GM13977 (cell line): ENCODE measurements around the gene CCNL2.

ENCODE experiments used
- DNase-seq: peaks from one replicate; pipeline ENCODE4 v3.0.0; 2012; ENCODE audit warnings: low spot score
- in situ Hi-C: fragments of 300-500 bp; cut with MboI; formaldehyde crosslinking; loops from one replicate; pipeline ENCODE4 v1.12.0; 2022; ENCODE audit warnings: low sequenced_read_pairs, low pct_unique_long_range_greater_than_20kb, mixed read lengths, inconsistent platforms; ENCODE audit not compliant: unreplicated experiment
- TF ChIP-seq, protein P1 (sequence below): IDR thresholded peaks from 2 replicates; pipeline ENCODE4 v1.5.1; 2012; ENCODE audit warnings: mild to moderate bottlenecking, control low read depth; ENCODE audit not compliant: insufficient read depth; ENCODE audit errors: extremely low read depth, missing control alignments

Gene CCNL2

DNA sequence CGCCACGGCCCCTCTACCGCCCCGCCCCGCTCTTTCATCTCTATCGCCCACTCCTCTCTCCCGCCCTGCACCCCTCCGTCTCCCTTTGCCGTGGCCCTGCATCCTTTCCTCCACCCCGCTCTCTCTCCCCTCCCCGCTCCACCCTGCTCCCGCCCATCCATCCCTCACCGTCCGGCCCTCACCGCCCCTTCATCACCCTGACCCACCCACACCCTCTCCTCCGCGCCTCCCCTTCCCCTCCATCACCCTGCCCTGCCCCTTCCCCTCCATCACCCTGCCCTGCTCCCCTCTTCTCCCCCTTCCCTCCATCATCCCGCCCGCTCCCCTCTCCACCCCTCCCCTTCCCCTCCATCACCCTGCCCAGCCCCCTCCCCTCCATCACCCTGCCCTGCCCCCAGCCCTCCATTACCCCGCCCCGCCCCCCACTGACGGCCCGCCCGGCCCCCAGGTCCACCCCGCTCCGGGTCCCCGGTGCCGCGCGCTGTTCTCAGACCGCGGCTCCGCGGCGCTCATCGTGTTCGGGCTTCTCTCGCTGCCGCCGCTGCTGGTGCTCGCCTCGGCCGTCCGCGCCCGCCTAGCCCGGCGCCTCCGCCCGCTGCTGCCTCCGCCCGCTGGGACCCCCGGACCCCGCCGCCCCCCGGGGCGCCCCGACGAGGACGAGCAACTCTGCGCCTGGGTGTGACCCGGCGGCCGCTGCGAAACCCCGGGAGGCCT lies 28.1 kb upstream of the CCNL2 start:
- TF ChIP-seq, protein P1, sequence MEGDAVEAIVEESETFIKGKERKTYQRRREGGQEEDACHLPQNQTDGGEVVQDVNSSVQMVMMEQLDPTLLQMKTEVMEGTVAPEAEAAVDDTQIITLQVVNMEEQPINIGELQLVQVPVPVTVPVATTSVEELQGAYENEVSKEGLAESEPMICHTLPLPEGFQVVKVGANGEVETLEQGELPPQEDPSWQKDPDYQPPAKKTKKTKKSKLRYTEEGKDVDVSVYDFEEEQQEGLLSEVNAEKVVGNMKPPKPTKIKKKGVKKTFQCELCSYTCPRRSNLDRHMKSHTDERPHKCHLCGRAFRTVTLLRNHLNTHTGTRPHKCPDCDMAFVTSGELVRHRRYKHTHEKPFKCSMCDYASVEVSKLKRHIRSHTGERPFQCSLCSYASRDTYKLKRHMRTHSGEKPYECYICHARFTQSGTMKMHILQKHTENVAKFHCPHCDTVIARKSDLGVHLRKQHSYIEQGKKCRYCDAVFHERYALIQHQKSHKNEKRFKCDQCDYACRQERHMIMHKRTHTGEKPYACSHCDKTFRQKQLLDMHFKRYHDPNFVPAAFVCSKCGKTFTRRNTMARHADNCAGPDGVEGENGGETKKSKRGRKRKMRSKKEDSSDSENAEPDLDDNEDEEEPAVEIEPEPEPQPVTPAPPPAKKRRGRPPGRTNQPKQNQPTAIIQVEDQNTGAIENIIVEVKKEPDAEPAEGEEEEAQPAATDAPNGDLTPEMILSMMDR = no peak
- peak; percentile 62 for DNase-seq
- in situ Hi-C loops = no loop called here

DNA sequence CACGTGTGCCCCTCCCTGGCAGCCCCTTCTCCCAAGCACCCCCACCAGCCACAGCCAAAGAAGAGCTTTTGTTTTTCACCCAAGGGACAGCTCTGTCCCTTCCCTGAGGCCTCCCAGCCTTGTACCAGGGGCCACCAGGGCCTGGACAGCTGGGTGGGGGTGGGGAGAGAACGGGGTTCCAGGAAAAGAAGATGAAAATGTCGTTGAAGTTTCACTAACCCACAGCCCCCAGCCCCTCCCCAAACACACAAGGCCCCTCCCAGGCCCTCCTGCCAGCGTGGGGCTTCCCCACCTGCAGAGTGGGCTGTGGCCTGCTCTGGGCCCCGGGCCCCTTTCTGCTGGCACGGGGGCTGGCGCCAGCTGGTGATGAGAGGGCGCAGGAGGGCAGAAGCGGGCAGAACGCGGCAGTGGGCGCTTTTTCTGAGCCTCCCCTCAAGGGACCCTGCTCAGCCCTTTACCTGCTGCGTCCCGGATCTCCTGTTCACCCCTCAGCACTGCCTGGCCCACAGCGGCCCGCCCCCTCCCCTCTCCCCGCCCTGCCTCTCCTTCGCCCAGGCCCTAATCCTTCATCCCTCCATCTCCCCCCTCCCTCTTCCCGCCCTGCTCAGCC lies 27.5 kb upstream of the CCNL2 start:
- in situ Hi-C loops = no loop called here
- peak; percentile 44 for DNase-seq
- TF ChIP-seq, protein P1 = no peak

DNA sequence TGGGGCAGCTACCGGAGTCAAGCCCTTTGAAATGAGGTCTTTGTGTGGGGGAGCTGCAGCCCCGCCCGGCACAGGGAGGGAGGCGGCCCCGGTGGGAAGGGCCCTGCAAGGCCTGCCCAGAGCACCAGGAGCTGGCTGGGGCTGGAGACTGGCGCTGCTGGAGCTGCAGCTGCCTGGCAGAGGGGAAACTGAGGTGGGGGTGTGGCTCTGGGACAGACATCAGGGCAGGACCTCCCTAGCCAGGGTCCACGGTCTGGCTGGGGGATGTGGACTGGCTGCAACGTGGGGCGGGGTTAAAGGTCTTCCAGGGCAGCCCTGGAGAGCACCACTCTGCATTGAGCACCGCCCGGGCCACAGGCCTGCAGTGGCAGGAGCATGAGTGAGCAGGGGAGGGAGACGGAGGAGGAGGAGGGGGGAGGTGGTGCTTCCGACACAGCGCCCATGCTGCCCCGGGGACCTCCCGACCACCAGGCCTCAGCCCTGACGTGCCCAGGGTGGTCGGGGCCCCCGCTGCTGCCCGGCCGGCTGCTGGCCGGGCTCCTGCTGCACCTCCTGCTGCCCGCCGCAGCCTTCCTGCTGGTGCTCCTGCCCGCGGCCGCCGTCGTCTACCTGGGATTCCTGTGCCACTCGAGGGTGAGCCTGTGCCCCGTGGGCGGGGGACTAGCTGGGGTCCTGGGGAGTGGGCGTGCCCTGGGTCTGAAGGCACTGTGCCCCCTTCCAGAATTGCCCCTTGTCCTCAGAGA lies 26.8 kb upstream of the CCNL2 start:
- DNase-seq = no peak
- TF ChIP-seq, protein P1 = no peak
- in situ Hi-C loops = no loop called here

DNA sequence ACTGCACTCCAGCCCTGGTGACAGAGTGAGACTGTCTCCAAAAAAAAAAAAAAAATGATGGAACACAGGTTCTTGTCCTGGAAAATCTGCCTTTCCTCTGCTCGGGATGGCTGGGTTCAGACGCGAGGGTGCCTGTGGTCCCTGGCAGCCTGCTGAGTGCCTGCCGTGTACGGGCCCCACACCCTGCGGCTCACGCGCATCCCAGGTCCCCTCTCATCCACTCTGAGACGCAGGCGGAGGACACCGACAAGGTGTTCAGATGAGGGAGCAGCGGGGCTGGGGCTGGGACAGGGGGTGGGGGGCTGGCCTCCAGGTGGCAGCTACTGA lies 26.3 kb upstream of the CCNL2 start:
- TF ChIP-seq, protein P1 = no peak
- in situ Hi-C loops = no loop called here
- no peak for DNase-seq

DNA sequence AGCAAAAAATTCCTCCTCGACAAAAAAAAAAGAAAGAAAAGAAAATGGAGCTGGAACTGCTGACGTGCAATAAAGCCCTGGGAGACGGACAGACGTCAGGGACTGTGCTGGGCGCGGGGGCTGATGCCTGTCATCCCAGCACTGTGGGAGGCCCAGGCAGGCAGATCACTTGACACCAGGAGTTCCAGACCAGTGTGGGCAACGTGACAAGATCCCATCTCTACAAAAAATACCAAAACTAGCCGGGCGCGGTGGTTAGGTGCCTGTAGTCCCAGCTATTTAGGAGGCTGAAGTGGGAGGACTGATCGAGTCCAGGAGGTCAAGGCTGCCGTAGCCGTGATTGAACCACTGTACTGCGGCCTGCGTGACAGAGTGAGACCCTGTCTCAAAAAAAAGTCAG lies 25.6 kb upstream of the CCNL2 start:
- TF ChIP-seq, protein P1 = no peak
- no peak for DNase-seq
- in situ Hi-C loops = no loop called here

DNA sequence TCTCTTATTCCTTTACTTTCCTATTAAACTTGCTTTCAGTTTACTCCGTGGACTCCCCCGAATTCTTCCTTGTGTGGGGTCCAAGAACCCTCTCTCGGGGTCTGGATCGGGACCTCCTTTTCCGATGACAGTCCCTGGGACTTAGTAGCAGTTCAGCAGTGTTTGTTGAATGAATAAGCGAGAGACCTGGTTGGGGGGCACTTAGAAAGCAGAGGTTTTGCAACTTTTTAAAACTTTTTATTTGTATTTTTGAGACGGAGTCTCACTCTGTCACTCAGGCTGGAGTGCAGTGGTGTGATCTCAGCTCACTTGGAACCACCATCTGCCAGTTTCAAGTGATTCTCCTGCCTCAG lies 24.1 kb upstream of the CCNL2 start:
- TF ChIP-seq, protein P1 = no peak
- in situ Hi-C loops = no loop called here
- no peak for DNase-seq
